Left renal pelvis (tissue), 4 donors: ENCODE measurements around the gene LRIG1. TPM values are rescaled to one million over a fixed set of nuclear protein-coding genes. Genes with fewer than 3 reads are reported as not detected.

Experiments used
- DNase-seq, 4 donors: peaks; one replicate each; pipeline ENCODE4 v3.0.0-alpha.2; 2013; ENCODE audit warnings: low read depth in 4 of 4, low spot score in 3 of 4
- polyA plus RNA-seq, 4 donors: library from polyadenylated mRNA; unstranded; fragments of 120-200 nt; gene quantifications; one replicate each; pipeline ENCODE4 v1.2.1, GENCODE V29; 2013; ENCODE audit not compliant: insufficient read length in 4 of 4

LRIG1 gene
- polyA plus RNA-seq, 4 donors: 19.6 to 30.9 (median 26.2) TPM

GRCh38 chr3:66404903-66405700, 95.7 kb downstream of the LRIG1 start:
- no peak for DNase-seq

GRCh38 chr3:66404197-66404596, 96.6 kb downstream of the LRIG1 start:
- no peak for DNase-seq

GRCh38 chr3:66403323-66403990, 97.4 kb downstream of the LRIG1 start:
- DNase-seq: no peak

DNA sequence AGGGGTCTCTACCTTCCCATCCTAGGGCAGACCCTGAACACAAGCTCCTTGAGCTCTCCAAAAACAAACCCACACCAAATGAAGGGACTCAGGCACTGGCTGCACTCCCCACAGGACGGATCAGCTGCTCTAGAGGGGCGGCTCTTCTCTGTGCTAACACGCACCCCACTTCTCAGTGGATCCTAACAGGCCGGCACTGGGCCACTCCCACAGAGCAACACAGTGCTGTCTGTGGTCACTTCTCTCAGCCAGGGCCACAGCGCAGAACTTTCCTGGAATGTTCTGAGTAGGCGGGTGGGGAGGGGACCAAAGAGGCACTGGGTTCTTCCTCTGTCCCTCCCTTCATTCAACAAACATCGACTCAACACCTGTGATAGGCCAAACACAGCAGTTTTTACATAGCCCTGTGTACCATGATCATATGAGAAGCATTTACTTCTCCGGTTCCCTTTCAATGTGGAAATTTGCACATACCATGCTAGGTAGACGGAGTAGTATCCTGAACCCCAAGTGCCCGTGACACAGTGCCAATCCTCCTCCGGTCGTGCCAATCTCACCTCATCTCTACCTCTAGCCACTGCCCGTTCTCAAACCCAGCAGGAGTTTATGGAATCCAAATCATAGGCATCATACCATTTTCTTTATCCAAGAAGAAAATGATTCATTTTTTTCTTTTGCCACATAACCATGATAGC, 98.1 kb downstream of the LRIG1 start:
- DNase-seq: no peak

DNA sequence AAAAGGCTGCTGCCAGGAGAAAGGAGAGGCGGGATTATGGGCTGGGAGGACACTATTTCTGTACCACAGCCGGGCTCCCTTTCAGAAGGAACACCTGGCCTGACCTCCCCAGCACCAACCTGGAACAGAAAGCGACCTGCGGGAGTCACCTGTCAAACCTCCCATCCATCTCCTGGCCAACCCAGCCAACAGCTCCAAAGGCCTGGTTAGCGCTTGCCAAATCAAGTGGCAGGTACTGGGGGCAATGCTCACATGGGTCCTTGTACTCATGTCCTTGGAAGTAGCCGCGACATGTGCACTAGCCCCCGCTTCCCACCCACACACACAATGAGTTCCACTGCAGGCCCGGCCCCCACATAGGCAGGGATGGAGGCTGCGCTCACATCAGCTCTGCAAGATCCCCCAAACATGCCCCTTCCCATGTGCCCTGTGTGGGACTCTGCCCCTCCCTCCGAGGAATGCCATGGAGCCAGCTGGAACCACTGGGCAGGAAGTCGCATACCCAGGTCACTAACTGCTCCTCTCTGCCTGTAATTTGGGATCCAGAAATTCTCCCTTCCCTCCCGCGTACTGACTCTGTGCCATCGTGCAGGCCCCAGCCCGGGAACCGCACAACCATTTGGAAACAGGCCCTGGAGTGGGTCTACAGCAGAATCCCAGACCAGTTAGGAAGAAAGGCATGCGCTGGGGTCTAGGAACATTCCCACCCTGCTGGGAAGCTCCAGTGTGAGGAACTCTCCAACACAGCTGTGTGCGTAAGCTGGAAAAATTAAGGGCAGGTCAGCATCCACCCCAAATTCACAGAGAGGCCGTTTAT, 98.9 kb downstream of the LRIG1 start:
- no peak for DNase-seq

DNA sequence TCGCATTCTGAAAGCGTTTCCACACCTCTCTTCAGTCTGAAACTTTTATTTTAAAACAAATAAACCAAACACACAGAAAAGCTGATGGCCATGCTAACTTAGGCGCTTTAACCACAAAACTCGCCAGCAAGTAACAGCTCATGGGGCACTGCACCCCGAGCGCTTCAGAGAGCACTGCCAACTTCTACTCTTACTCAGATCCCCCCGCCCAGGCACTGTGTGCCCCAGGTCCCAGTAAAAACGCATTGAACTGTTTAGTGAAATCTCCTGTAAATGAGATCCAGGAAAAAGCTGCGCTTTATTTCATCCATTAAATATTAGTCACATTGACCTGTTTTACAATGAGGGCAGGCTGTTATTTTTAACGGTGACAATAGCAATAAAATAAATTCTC, 99.7 kb downstream of the LRIG1 start:
- no peak for DNase-seq

DNA sequence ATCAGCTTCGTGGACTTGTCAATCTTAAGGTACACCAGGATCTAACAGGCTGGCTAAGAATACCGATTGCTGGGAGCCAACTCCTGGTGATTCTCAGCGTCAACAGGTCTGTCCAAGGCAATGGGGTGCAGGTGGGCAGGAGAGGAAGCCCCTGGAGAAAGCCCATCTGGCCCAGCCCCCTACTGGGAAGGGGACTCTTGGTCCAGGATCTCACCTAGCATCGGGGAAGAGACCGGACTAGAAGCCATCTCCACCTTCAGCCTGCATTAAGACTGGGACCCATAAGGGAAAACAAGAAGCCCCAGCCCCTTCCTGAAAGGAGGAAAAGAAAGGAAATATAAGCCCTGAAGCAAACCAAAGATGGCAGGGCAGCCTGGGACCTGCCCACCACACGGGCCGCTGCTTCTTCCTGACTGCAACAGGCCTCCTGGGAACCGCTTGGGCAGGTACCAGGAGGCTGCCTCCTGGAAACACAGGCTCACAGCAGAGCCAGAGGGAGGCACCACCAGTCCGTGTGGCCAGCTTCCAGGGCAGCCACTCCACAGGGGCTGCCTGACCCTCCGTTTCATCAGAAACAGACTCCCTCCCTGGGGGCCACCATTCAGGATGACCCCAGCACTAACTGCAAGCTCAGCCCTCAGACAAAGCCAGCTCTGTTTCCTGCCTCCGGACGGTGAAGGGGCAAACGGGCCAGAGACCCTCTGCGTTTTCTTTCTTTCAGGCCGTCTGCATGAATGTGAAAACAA, 100.2 kb downstream of the LRIG1 start:
- no peak for DNase-seq

DNA sequence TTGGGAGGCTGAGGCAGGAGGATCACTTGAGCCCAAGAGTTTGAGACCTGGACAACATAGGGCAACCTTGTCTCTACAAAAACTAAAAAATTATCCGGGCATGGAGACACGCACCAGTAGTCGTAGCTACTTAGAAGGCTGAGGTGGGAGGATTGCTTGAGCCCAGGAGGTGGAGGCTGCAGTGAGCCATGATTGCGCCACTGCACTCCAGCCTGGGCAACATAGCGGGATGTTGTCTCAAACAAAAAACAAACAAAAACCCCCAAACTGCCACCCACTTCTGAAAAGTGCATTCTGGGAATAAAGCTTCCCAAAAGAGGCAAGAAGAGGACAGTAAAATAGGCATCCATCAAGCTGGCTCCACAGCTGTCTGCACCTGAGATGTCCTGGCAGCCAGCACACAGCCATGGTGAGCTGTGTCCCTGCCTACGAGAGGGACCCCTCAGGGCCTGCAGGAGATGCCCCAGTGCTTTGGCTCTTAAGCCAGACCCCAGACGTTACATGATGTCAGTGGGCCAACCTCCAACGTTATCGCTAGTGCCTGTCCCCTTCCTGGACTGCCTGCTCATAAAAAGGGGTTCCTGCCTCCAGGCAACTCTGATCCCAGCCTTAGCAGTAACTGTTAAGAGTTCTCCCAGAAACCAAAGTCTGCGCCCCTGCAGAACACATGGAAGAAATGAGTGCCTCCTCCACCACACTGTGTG, 101.1 kb downstream of the LRIG1 start:
- no peak for DNase-seq

- no peak for DNase-seq
Observed at GRCh38 chr3:66398228-66399025, 102.4 kb downstream of the LRIG1 start.

DNA sequence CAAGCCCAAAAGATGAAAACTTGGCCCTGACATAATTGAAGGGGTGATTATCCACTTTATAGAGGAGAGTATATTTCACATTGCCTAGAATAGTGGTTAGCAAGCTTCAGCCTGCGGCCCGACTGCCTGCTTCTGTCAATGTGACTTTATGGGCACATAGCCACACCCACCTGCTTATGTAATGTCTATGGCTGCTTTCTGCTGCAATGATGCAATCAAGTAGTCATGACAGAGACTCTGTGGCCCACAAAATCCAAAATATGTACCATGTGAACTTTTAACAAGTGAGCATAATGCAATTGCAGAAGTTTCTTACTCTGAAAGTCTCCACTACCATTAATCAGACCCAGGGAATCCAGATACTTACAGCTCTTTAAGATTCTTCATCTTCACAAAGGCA, 103.1 kb downstream of the LRIG1 start:
- no peak for DNase-seq

DNA sequence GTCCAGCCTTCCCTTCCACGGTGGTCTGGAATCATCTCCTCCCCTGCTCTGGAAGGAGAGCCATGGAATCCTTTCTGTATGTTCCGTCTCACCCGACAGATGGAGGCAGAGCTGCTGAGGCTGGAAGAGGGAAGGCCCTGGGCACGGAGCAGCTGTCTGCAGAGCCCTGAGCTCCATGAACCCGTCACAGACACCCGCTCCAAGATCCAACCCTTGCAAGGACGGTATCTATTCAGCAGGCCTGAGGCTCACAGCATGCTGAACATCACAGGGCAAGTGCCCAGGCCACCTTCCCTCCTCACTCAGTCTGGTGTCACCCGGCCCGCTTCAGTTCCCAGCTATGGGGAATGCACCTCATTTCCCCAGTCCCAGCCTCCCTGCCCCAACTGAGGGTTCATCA, 103.9 kb downstream of the LRIG1 start:
- DNase-seq: no peak

DNA sequence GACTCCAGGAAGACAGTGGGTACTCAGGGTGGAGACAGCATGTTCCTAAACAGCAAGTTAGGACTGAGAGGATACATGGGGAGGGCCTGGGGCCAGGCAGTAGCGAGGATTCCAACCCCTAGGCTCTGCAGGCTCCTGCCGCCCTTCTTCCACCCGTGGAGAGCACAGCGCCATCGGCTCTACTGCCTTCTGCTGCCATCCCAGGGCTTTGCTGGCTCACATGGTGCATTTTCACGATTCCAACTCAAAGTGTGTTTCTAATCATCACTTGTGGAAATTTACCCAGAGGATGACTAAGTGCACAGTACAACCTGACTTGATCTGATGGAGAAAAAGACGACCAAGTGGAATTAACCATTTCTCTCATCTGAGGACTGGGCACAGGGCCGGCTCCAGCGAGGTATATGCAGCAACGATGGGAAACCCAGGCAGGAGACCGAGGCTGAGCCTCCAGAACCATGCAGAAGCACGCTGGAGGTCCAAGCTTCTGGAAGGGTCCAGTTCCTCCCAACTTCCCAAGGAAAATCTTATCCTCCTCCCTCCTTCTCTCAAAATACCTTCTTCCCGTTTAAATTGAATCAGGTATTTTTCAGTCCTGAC, 104.6 kb downstream of the LRIG1 start:
- DNase-seq: no peak

- DNase-seq: no peak
Observed at GRCh38 chr3:66395635-66396034, 105.2 kb downstream of the LRIG1 start.

GRCh38 chr3:66394753-66395249, 106.0 kb downstream of the LRIG1 start:
- no peak for DNase-seq

DNA sequence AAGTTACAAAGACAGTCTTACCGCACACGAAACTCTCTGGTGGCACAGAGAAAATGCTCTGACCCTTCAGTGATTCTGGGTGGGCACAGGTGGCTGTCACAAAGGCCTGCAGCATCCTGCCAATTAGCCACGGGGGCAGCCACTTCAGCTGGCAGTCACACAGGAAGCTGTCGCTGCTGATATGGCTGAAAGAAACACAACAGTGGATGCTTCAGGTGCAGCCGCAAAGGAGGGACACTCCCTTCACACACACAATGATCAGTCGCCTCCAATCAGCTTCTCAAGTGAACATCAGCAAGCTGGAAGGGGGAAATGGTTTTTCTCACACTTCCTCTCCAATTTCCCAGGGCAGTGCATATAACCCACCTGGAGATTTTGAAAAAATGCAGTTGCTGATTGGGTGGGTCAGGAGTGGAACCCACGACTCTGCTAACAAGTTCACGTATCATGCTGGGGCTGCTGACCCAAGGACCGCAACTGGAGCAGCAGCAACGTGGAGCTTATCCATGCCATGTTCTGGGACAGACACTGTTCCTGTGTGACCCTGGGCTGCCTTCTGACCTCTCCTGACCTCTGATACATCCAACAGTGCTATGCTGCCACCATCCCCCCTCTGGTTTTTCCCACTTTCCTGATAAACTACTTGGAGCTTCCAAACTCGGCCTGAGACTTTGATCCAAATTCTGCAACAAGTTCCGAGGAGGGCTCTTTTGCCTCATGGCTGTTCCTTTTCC, 106.6 kb downstream of the LRIG1 start:
- DNase-seq: no peak

GRCh38 chr3:66393333-66394005, 107.4 kb downstream of the LRIG1 start:
- DNase-seq: no peak

GRCh38 chr3:66392966-66393332, 107.9 kb downstream of the LRIG1 start:
- DNase-seq: no peak
